Activated CD4-positive, alpha-beta T cell treated with anti-CD3 and anti-CD28 coated beads, Interleukin-2, amount 50 U/mL, for 48 hours (primary cell): ENCODE data around the gene MBP.
A peak's percentile ranks its signal among the peaks of the same experiment; 100 is the strongest.
"Not testable (repeated sequence)": the region's sequence is repeated elsewhere in the genome, so short reads cannot be mapped to it uniquely, and the experiment has no call there.

Experiments used
- DNase-seq, 2 experiments: peaks; one replicate each; pipeline ENCODE4 v3.0.0-alpha.2; 2020

Gene MBP

GRCh38 chr18:76982038-76982437 is 150.5 kb downstream of the MBP start:
- DNase-seq, result peak in 1 of 2 experiments; percentile 1

- DNase-seq, result no peak
These were observed 151.1 kb downstream of the MBP start for GRCh38 chr18:76981396-76981968.

GRCh38 chr18:76980663-76981395 is 151.8 kb downstream of the MBP start:
- DNase-seq, result no peak

GRCh38 chr18:76979906-76980305 is 152.7 kb downstream of the MBP start:
- no peak for DNase-seq

GRCh38 chr18:76979111-76979751 is 153.4 kb downstream of the MBP start:
- DNase-seq, result no peak

- DNase-seq, result no peak
These were observed 154.0 kb downstream of the MBP start for GRCh38 chr18:76978616-76979015.

GRCh38 chr18:76977684-76978232 is 154.8 kb downstream of the MBP start:
- DNase-seq, result no peak

GRCh38 chr18:76977108-76977621 is 155.4 kb downstream of the MBP start:
- DNase-seq, result no peak

GRCh38 chr18:76975577-76976110 is 156.9 kb downstream of the MBP start:
- DNase-seq, result no peak

GRCh38 chr18:76974386-76974785 is 158.2 kb downstream of the MBP start:
- DNase-seq, result no peak

GRCh38 chr18:76973520-76974266 is 158.9 kb downstream of the MBP start:
- DNase-seq, result no peak

GRCh38 chr18:76972846-76973519 is 159.6 kb downstream of the MBP start:
- no peak for DNase-seq

- no peak for DNase-seq
These were observed 160.3 kb downstream of the MBP start for GRCh38 chr18:76972241-76972640.

- DNase-seq, result no peak
These were observed 161.6 kb downstream of the MBP start for GRCh38 chr18:76970770-76971559.

GRCh38 chr18:76967721-76968472 is 164.7 kb downstream of the MBP start:
- DNase-seq, result no peak

GRCh38 chr18:76967299-76967698 is 165.3 kb downstream of the MBP start:
- DNase-seq, result not testable (repeated sequence)

- not testable (repeated sequence) for DNase-seq
These were observed 166.9 kb downstream of the MBP start for GRCh38 chr18:76965555-76966151.

GRCh38 chr18:76963936-76964335 is 168.6 kb downstream of the MBP start:
- no peak for DNase-seq

- no peak for DNase-seq
These were observed 169.7 kb downstream of the MBP start for GRCh38 chr18:76962851-76963250.

- DNase-seq, result no peak
These were observed 172.0 kb downstream of the MBP start for GRCh38 chr18:76960528-76961035.
